Measurements from ENCODE around the gene TNNI2. TPM values are rescaled to one million over a fixed set of nuclear protein-coding genes. Genes with fewer than 3 reads are reported as not detected.

TNNI2 gene
- total RNA-seq, 1 experiment from 2014 or later: 0.46 TPM

- BruUV-seq (replicated peaks): no TSS peak
- Histone ChIP-seq H3K27me3 (ENCODE audit: control insufficient read depth, insufficient read depth, low read length) (no peaks in the 10 kb centered on the region), H3K9me3 (ENCODE audit: control insufficient read depth, insufficient read depth, low read depth, low read length) (peaks cover 3% of the 10 kb centered on the region; the same call in 1 of the 2 replicates), H3K4me1 (ENCODE audit: control insufficient read depth, insufficient read depth, low read length) (peaks cover 7% of the 10 kb centered on the region), H3K27ac (ENCODE audit: low read length) (no peak overlapping the region), H3K4me3 (ENCODE audit: low read depth in 2 of 2, low read length in 2 of 2) (no peak overlapping the region), H3K36me3 (ENCODE audit: control insufficient read depth, insufficient read depth, low read length) (no peaks in the 10 kb centered on the region)
- POLR2A ChIA-PET: no interaction called here
- CTCF ChIA-PET: no interaction called here
- DNase-seq (ENCODE audit: low read depth, low spot score): no peak
- in situ Hi-C loops (cut with HindIII; ENCODE audit: low pct_unique_long_range_greater_than_20kb, low sequenced_read_pairs) (no loop called here), intact Hi-C loops (cut with micrococcal nuclease; ENCODE audit: unreplicated experiment) (no loop called here)
- ATAC-seq: no peak
- TF ChIP-seq, protein P1, sequence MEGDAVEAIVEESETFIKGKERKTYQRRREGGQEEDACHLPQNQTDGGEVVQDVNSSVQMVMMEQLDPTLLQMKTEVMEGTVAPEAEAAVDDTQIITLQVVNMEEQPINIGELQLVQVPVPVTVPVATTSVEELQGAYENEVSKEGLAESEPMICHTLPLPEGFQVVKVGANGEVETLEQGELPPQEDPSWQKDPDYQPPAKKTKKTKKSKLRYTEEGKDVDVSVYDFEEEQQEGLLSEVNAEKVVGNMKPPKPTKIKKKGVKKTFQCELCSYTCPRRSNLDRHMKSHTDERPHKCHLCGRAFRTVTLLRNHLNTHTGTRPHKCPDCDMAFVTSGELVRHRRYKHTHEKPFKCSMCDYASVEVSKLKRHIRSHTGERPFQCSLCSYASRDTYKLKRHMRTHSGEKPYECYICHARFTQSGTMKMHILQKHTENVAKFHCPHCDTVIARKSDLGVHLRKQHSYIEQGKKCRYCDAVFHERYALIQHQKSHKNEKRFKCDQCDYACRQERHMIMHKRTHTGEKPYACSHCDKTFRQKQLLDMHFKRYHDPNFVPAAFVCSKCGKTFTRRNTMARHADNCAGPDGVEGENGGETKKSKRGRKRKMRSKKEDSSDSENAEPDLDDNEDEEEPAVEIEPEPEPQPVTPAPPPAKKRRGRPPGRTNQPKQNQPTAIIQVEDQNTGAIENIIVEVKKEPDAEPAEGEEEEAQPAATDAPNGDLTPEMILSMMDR (IDR thresholded peaks at IDR 0.05): no peak
- TF ChIP-seq SIN3A (IDR thresholded peaks at IDR 0.05; ENCODE audit: borderline replicate concordance, insufficient read depth, low read depth, low read length) (no peak), POLR2AphosphoS5 (IDR thresholded peaks at IDR 0.05; ENCODE audit: low read depth, low read length) (no peak), TCF7L2 (IDR thresholded peaks at IDR 0.05; ENCODE audit: low read depth, low read length) (no peak)
- TF ChIP-seq, protein P2, sequence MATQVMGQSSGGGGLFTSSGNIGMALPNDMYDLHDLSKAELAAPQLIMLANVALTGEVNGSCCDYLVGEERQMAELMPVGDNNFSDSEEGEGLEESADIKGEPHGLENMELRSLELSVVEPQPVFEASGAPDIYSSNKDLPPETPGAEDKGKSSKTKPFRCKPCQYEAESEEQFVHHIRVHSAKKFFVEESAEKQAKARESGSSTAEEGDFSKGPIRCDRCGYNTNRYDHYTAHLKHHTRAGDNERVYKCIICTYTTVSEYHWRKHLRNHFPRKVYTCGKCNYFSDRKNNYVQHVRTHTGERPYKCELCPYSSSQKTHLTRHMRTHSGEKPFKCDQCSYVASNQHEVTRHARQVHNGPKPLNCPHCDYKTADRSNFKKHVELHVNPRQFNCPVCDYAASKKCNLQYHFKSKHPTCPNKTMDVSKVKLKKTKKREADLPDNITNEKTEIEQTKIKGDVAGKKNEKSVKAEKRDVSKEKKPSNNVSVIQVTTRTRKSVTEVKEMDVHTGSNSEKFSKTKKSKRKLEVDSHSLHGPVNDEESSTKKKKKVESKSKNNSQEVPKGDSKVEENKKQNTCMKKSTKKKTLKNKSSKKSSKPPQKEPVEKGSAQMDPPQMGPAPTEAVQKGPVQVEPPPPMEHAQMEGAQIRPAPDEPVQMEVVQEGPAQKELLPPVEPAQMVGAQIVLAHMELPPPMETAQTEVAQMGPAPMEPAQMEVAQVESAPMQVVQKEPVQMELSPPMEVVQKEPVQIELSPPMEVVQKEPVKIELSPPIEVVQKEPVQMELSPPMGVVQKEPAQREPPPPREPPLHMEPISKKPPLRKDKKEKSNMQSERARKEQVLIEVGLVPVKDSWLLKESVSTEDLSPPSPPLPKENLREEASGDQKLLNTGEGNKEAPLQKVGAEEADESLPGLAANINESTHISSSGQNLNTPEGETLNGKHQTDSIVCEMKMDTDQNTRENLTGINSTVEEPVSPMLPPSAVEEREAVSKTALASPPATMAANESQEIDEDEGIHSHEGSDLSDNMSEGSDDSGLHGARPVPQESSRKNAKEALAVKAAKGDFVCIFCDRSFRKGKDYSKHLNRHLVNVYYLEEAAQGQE (IDR thresholded peaks at IDR 0.05; ENCODE audit: insufficient read depth in 1 of 2, low read depth in 2 of 2, low read length in 1 of 2): no peak
Observed at GRCh38 chr11:1817511-1817910, 21.3 kb upstream of the TNNI2 start.

DNA sequence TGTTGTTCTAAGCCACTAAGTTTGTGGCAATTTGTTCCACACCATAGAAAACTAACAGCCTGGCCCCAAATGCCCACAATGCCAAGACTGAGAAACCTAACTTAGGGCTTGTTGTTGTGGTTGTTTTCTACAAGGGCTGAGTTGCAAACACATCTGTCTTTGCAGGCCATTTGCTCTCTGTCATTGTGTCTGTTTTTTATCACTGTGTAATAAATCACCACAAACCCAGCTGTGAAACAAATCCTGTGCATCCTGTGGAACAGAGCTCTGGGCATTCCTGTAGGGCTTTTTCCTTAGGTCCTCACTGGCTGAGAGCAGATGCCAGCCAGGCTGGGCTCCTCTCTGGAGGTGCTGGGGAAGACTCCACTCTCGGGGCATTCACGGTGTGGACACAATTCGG lies 19.7 kb upstream of the TNNI2 start:
- intact Hi-C loops (cut with micrococcal nuclease; ENCODE audit: unreplicated experiment) (no loop called here), in situ Hi-C loops (cut with HindIII; ENCODE audit: low pct_unique_long_range_greater_than_20kb, low sequenced_read_pairs) (no loop called here)
- Histone ChIP-seq H3K27ac (ENCODE audit: low read length) (no peak overlapping the region), H3K4me1 (ENCODE audit: control insufficient read depth, insufficient read depth, low read length) (peaks cover 7% of the 10 kb centered on the region), H3K36me3 (ENCODE audit: control insufficient read depth, insufficient read depth, low read length) (no peaks in the 10 kb centered on the region), H3K4me3 (ENCODE audit: low read depth in 2 of 2, low read length in 2 of 2) (no peak overlapping the region), H3K27me3 (ENCODE audit: control insufficient read depth, insufficient read depth, low read length) (no peaks in the 10 kb centered on the region), H3K9me3 (ENCODE audit: control insufficient read depth, insufficient read depth, low read depth, low read length) (peaks cover 3% of the 10 kb centered on the region; the same call in 1 of the 2 replicates)
- ATAC-seq (no peak), DNase-seq (ENCODE audit: low read depth, low spot score) (no peak)
- ChIA-PET CTCF (no interaction called here), POLR2A (no interaction called here)
- TF ChIP-seq, protein P2 (IDR thresholded peaks at IDR 0.05; ENCODE audit: insufficient read depth in 1 of 2, low read depth in 2 of 2, low read length in 1 of 2): no peak
- TF ChIP-seq TCF7L2 (IDR thresholded peaks at IDR 0.05; ENCODE audit: low read depth, low read length): no peak
- no peak for TF ChIP-seq POLR2AphosphoS5 (IDR thresholded peaks at IDR 0.05; ENCODE audit: low read depth, low read length)
- TF ChIP-seq, protein P1 (IDR thresholded peaks at IDR 0.05): no peak
- no peak for TF ChIP-seq SIN3A (IDR thresholded peaks at IDR 0.05; ENCODE audit: borderline replicate concordance, insufficient read depth, low read depth, low read length)
- no TSS peak for BruUV-seq (replicated peaks)
